Astrocyte (in vitro differentiated cells and primary cell): ENCODE results near the gene CAPN3. TPM values are rescaled to one million over a fixed set of nuclear protein-coding genes. Genes with fewer than 3 reads are reported as not detected.

Experiments
- DNase-seq: peaks from one replicate; pipeline ENCODE4 v3.0.0-alpha.2; 2010; ENCODE audit warnings: low read depth
- FAIRE-seq: peaks from 2 replicates; lab custom pipeline; 2011; peaks lifted over from hg19 to GRCh38; lab: Jason Lieb, UNC
- H2AFZ ChIP-seq: 2 replicates; pipeline ENCODE4 v1.6.0; 2012; ENCODE audit warnings: low read depth, low read length, inconsistent platforms
- H3K27ac ChIP-seq: 2 replicates; pipeline ENCODE4 v1.5.1; 2011; ENCODE audit warnings: low read depth, low read length, inconsistent platforms
- H3K27me3 ChIP-seq: 2 replicates; pipeline ENCODE4 v1.6.0; 2011; ENCODE audit warnings: low read length, inconsistent platforms; ENCODE audit not compliant: insufficient read depth
- H3K36me3 ChIP-seq: 2 replicates; pipeline ENCODE4 v1.5.1; 2011; ENCODE audit warnings: low read length, inconsistent platforms; ENCODE audit not compliant: insufficient read depth
- H3K4me1 ChIP-seq: 2 replicates; pipeline ENCODE4 v1.5.1; 2011; ENCODE audit warnings: low read length, inconsistent platforms; ENCODE audit not compliant: insufficient read depth
- H3K4me2 ChIP-seq: 2 replicates; pipeline ENCODE4 v1.6.0; 2012; ENCODE audit warnings: low read length, inconsistent platforms
- H3K4me3 ChIP-seq: 2 replicates; pipeline ENCODE4 v1.5.1; 2011; ENCODE audit warnings: low read depth, mild to moderate bottlenecking, low read length, inconsistent platforms; ENCODE audit not compliant: insufficient read depth
- H3K79me2 ChIP-seq: 2 replicates; pipeline ENCODE4 v1.6.0; 2012; ENCODE audit warnings: mild to moderate bottlenecking, low read length, inconsistent platforms; ENCODE audit not compliant: insufficient read depth
- H3K9ac ChIP-seq: 2 replicates; pipeline ENCODE4 v1.6.0; 2012; ENCODE audit warnings: mild to moderate bottlenecking, low read length, inconsistent platforms
- H3K9me3 ChIP-seq: 2 replicates; pipeline ENCODE4 v1.5.1; 2012; ENCODE audit warnings: low read depth, mild to moderate bottlenecking, low read length, inconsistent platforms; ENCODE audit not compliant: insufficient read depth
- H4K20me1 ChIP-seq: 2 replicates; pipeline ENCODE4 v1.6.0; 2012; ENCODE audit warnings: low read length, inconsistent platforms; ENCODE audit not compliant: insufficient read depth
- H3K27ac Mint-ChIP-seq: one replicate; pipeline ENCODE4 v1.8.0; 2021; ENCODE audit warnings: mild to moderate bottlenecking, mixed read lengths; ENCODE audit not compliant: unreplicated experiment
- H3K27me3 Mint-ChIP-seq: one replicate; pipeline ENCODE4 v1.8.0; 2021; ENCODE audit warnings: low read depth, mixed read lengths; ENCODE audit not compliant: unreplicated experiment
- H3K36me3 Mint-ChIP-seq: one replicate; pipeline ENCODE4 v1.8.0; 2021; ENCODE audit warnings: low read depth, mixed read lengths; ENCODE audit not compliant: unreplicated experiment
- H3K4me1 Mint-ChIP-seq: one replicate; pipeline ENCODE4 v1.8.0; 2021; ENCODE audit warnings: low read depth, mixed read lengths; ENCODE audit not compliant: unreplicated experiment
- H3K4me3 Mint-ChIP-seq: one replicate; pipeline ENCODE4 v1.8.0; 2021; ENCODE audit warnings: mild to moderate bottlenecking, moderate library complexity, mixed read lengths; ENCODE audit not compliant: unreplicated experiment
- H3K9me3 Mint-ChIP-seq: one replicate; pipeline ENCODE4 v1.8.0; 2021; ENCODE audit warnings: mild to moderate bottlenecking, mixed read lengths; ENCODE audit not compliant: unreplicated experiment
- EZH2 ChIP-seq: IDR thresholded peaks from 2 replicates; pipeline ENCODE4 v1.6.1; 2012; ENCODE audit warnings: mild to moderate bottlenecking, low read length, inconsistent platforms; ENCODE audit not compliant: insufficient read depth
- total RNA-seq: library from RNA; stranded (reverse); gene quantifications from 2 replicates; pipeline ENCODE4 v1.2.1, GENCODE V29; 2021
- TF ChIP-seq, protein P1 (sequence below): IDR thresholded peaks from 2 replicates; pipeline ENCODE4 v1.5.1; 2011; ENCODE audit warnings: low read depth, mild to moderate bottlenecking, inconsistent platforms, low read length, moderate library complexity; ENCODE audit not compliant: insufficient read depth

The CAPN3 gene
- total RNA-seq, 1 donor from 2014 or later = 0.57 TPM

DNA sequence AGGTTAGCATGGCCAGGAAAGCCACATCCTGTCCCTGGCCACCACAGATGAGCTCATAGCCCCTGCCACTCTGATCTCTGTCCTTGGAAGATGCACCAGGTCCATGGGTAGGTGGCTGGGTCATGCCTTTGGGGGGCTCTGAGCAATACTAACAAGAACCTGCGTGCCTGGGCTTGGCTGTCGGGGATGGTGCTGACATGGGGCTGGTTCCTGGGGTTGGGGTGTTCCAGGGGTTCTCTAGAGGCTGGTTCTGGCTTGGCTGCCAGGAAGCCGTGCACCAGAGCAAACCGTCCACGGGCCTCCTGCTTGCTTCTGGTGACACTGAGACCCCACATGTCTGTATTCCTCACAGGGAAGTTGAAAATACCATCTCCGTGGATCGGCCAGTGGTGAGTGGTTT, 44.1 kb downstream of the CAPN3 start:
- Histone ChIP-seq H3K27ac (no peak overlapping the region), H3K4me1 (peaks cover 3% of the 10 kb centered on the region), H3K9me3 (no peaks in the 10 kb centered on the region), H3K79me2 (no peaks in the 10 kb centered on the region), H2AFZ (no peak overlapping the region), H4K20me1 (no peaks in the 10 kb centered on the region), H3K36me3 (no peaks in the 10 kb centered on the region), H3K27me3 (no peaks in the 10 kb centered on the region), H3K4me3 (no peak overlapping the region), H3K9ac (no peak overlapping the region), H3K4me2 (no peak overlapping the region)
- no peak for FAIRE-seq
- H3K4me1 Mint-ChIP-seq = no peaks in the 10 kb centered on the region
- no peaks in the 10 kb centered on the region for H3K9me3 Mint-ChIP-seq
- H3K27ac Mint-ChIP-seq = no peak overlapping the region
- H3K36me3 Mint-ChIP-seq = peaks cover 8% of the 10 kb centered on the region
- no peak for DNase-seq
- no peak overlapping the region for H3K4me3 Mint-ChIP-seq
- no peaks in the 10 kb centered on the region for H3K27me3 Mint-ChIP-seq
- TF ChIP-seq, protein P1, sequence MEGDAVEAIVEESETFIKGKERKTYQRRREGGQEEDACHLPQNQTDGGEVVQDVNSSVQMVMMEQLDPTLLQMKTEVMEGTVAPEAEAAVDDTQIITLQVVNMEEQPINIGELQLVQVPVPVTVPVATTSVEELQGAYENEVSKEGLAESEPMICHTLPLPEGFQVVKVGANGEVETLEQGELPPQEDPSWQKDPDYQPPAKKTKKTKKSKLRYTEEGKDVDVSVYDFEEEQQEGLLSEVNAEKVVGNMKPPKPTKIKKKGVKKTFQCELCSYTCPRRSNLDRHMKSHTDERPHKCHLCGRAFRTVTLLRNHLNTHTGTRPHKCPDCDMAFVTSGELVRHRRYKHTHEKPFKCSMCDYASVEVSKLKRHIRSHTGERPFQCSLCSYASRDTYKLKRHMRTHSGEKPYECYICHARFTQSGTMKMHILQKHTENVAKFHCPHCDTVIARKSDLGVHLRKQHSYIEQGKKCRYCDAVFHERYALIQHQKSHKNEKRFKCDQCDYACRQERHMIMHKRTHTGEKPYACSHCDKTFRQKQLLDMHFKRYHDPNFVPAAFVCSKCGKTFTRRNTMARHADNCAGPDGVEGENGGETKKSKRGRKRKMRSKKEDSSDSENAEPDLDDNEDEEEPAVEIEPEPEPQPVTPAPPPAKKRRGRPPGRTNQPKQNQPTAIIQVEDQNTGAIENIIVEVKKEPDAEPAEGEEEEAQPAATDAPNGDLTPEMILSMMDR = no peak
- TF ChIP-seq EZH2 = no peak

DNA sequence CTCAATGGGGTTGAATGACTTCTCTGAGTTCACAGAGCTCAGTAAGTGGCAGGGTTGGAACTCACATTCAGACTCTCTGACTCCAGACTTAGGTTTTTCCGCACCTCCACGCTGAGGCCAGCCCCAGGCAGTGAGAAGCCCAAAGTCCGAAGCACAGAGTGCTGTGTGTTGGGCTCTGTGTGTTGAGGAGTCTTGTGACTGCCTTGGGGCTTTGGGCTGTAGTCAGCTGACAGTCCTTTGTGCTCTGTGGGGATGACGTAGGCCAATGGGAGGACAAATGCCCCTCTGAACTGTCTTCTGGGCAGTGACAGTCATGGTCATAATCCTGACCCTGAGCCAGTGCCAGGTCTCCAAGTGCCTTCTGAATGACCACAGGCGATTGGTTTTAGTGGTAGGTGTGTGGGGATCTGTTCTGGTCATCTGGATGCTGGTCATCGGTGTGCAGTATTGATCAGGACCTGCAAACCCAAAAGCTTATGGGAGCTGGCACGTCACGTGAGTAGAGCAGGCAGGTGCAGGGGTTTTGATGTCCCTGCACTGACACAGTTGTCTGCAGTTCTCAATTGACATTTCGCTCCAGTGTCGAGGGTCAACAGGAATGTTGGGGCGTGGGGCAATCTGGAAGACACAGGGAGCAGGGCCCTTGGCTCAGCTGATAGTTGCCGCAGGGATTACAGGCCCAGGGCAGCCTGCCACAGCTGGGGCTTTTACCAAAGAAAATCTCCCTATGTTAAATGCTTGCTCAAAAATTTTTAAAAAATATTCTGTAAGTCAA, 45.3 kb downstream of the CAPN3 start:
- no peaks in the 10 kb centered on the region for H4K20me1 ChIP-seq
- no peak overlapping the region for H3K27ac Mint-ChIP-seq
- no peaks in the 10 kb centered on the region for H3K79me2 ChIP-seq
- H3K4me1 ChIP-seq = peaks cover 3% of the 10 kb centered on the region
- no peak overlapping the region for H3K4me3 Mint-ChIP-seq
- DNase-seq (no peak), FAIRE-seq (no peak)
- no peaks in the 10 kb centered on the region for H3K27me3 ChIP-seq
- H3K27me3 Mint-ChIP-seq = no peaks in the 10 kb centered on the region
- no peaks in the 10 kb centered on the region for H3K36me3 ChIP-seq
- TF ChIP-seq, protein P1 = no peak
- no peak for TF ChIP-seq EZH2
- no peaks in the 10 kb centered on the region for H3K9me3 ChIP-seq
- no peak overlapping the region for H3K4me3 ChIP-seq
- no peak overlapping the region for H3K9ac ChIP-seq
- H3K27ac ChIP-seq = no peak overlapping the region
- no peaks in the 10 kb centered on the region for H3K4me1 Mint-ChIP-seq
- no peaks in the 10 kb centered on the region for H3K9me3 Mint-ChIP-seq
- no peak overlapping the region for H3K4me2 ChIP-seq
- H3K36me3 Mint-ChIP-seq = peaks cover 10% of the 10 kb centered on the region
- no peak overlapping the region for H2AFZ ChIP-seq

DNA sequence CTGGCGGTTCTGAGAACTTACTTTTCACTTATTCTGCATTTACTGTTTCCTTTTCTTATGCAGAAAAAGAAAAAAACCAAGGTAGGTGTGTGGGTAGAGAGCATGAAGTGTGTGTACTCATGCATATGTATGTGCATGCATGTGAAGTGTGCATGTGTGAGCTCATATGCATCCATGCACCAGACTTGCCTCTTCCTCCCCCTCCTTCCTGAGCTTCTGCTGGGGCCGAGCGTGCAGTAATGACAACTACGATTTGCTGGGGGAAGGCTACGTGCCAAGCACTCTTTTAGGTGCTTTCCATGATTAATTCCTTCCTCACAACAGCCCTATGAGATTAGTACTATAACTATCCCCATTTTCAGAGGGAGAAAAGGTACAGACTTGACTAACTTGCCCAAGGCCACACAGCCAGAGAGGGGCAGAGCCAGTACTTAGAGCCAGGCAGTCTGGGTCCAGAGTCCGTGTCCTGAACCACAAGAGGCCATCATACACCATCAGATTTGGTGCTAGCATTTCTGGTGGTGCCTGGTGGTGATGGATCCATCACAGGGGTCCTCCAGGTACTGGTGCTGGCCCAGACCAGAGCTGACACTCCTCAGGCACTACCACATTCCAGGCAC, 46.7 kb downstream of the CAPN3 start:
- no peaks in the 10 kb centered on the region for H3K27me3 ChIP-seq
- peak overlapping the region; percentile 31 for H3K27ac Mint-ChIP-seq
- H3K27ac ChIP-seq = no peak overlapping the region
- no peak overlapping the region for H3K4me2 ChIP-seq
- DNase-seq (no peak), FAIRE-seq (no peak)
- H3K4me3 ChIP-seq = no peak overlapping the region
- no peaks in the 10 kb centered on the region for H3K4me1 Mint-ChIP-seq
- no peak overlapping the region for H3K9ac ChIP-seq
- no peaks in the 10 kb centered on the region for H3K36me3 ChIP-seq
- H3K9me3 Mint-ChIP-seq = no peaks in the 10 kb centered on the region
- no peaks in the 10 kb centered on the region for H4K20me1 ChIP-seq
- no peak overlapping the region for H3K4me3 Mint-ChIP-seq
- H2AFZ ChIP-seq = no peak overlapping the region
- peaks cover 3% of the 10 kb centered on the region for H3K4me1 ChIP-seq
- H3K36me3 Mint-ChIP-seq = peaks cover 17% of the 10 kb centered on the region
- no peak for TF ChIP-seq EZH2
- TF ChIP-seq, protein P1 = no peak
- no peaks in the 10 kb centered on the region for H3K79me2 ChIP-seq
- no peaks in the 10 kb centered on the region for H3K27me3 Mint-ChIP-seq
- H3K9me3 ChIP-seq = no peaks in the 10 kb centered on the region
